Stimulated activated CD4-positive, alpha-beta T cell treated with anti-CD3 and anti-CD28 coated beads, Interleukin-12 subunit alpha, Interleukin-12 subunit beta, amount 100 ng/mL, for 4 hours (primary cell): ENCODE results near the gene SCFD2.
"Not testable (repeated sequence)": the region's sequence is repeated elsewhere in the genome, so short reads cannot be mapped to it uniquely, and the experiment has no call there.

Experiments used
- DNase-seq: peaks from one replicate; pipeline ENCODE4 v3.0.0-alpha.2; 2020

The SCFD2 gene

DNA sequence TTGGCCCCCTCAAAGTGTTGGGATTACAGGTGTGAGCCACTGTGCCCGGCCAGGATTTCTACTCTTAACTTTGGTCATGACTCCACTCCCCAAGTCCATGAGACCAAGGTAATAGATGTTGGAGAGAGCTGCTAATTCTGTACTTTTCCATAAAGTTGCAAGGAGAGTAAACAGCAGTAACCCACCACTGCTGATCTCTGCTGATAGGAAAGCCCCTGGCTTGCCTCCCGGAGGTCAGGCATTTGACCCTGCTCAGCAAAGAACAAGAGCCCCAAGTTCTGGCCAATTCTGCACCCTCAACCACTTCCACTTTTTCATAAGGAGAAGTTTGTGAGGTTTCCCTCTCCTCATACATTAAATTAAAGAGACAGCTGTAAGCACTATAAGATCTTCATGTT, 360.7 kb downstream of the SCFD2 start:
- no peak for DNase-seq

GRCh38 chr4:53004497-53005148, 361.2 kb downstream of the SCFD2 start:
- no peak for DNase-seq

- no peak for DNase-seq
These were observed 361.9 kb downstream of the SCFD2 start for GRCh38 chr4:53003959-53004358.

DNA sequence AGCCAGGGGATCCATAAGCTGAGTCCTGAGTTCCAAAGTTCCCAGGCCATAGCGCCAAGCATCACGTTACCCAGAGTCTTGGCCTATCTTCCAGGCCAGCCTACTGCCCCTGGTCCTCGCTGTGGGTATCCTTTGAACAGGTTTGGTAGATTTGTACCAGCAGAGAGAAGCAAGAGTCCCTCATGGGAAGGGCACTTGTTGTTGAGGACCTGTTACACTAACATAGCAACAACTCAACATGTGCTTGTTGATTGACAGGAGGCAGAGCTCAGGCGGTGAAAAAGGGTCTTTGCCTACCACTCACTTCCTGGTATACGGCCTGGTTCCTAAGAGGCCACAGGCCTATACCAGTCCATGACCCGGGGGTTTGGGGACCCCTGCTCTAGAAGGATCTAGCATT, 365.3 kb downstream of the SCFD2 start:
- no peak for DNase-seq

DNA sequence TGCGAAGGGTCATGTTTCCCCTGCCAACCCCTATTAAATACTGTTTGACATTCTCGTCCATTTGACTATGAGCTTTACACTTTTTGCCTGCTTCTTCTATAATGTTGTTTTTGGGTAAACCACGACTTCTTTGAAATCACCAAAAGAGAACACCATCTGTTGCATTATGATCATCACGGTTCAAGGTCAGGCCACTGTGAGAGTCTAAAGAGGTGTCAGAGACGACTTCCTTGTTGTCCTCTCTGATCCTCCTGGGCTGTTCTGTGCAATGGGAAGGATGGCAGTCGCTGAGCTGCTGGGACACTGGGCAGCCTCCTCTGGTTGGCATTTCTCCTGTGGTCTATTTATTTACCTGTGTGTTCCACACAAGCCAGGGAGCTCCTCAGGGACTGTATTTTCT, 366.2 kb downstream of the SCFD2 start:
- DNase-seq: no peak

- DNase-seq: no peak
These were observed 367.4 kb downstream of the SCFD2 start for GRCh38 chr4:52998413-52998812.

DNA sequence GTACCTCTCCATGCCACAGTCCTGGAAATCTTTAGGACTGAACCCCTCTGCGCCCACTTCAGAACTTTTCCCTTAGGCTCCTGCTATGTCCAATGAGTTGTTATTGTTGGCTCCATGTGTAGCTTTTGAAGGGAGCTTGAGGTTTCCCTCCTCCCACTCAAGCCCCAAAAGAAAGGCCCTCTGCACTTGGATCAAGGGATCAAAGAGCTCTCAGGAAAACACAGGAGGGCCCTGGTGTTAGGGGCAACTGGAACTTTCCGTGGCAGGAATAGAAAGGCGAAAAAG, 368.8 kb downstream of the SCFD2 start:
- DNase-seq: no peak

GRCh38 chr4:52996261-52997131, 369.4 kb downstream of the SCFD2 start:
- DNase-seq: no peak

GRCh38 chr4:52995360-52996030, 370.4 kb downstream of the SCFD2 start:
- DNase-seq: no peak

DNA sequence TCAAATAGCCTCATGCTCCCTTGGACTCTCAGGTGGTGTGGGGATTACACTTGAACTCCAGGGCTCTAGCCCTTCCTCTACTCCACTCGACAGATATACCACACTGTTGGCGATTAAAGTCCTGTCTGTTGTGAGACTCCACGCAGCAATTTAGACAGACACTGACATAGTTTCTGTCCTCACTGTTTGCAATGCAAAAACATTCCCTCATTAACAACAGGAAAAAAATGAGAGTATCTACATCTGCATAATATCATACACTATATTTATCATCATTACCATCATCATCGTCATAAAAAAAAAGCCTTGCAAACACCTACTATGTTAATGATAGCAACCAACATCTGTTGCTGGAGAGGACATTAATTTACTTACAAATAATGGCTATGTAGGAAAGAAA, 371.3 kb downstream of the SCFD2 start:
- DNase-seq: no peak

DNA sequence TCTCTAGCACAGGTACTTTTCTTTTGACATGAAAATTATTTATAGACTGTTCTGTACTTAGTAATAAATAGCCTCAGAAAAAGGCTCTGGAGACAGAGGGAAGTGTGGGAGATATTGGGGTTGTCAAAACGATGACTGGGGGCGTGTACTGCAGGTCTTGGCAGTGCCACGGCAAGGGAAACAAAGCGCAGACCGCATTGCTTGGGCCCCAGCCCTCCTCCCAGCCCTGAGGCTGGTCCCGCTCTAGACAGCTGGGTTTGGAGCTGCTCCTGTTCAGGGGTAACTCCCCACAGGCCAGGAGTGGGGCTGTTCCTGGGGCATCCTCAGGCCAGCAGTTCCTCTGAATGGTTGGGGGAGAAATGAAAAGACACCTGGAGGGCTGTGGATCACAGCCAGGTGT, 372.1 kb downstream of the SCFD2 start:
- DNase-seq: no peak

GRCh38 chr4:52992551-52992950, 373.3 kb downstream of the SCFD2 start:
- not testable (repeated sequence) for DNase-seq

- no peak for DNase-seq
These were observed 374.4 kb downstream of the SCFD2 start for GRCh38 chr4:52991472-52991871.

DNA sequence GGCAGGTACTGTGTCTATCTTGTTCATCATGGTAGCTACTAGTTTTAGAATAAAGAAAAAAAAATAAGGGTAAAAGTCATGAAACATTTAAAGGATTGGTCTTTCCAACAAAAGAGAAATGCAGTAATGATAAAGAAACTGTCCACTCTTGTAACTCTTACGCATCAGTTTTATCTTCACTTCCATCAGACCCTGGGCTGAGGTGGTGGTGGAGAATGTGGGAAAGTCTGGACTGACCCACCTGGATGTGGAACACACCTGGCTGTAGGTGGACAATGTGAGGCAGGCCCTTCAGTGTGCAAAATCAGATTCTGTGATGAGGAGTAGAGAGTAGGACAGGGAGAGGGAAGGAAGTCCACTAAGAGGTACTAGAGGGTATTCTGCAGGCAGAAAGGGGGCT, 375.2 kb downstream of the SCFD2 start:
- DNase-seq: no peak

- no peak for DNase-seq
These were observed 376.0 kb downstream of the SCFD2 start for GRCh38 chr4:52989865-52990264.

DNA sequence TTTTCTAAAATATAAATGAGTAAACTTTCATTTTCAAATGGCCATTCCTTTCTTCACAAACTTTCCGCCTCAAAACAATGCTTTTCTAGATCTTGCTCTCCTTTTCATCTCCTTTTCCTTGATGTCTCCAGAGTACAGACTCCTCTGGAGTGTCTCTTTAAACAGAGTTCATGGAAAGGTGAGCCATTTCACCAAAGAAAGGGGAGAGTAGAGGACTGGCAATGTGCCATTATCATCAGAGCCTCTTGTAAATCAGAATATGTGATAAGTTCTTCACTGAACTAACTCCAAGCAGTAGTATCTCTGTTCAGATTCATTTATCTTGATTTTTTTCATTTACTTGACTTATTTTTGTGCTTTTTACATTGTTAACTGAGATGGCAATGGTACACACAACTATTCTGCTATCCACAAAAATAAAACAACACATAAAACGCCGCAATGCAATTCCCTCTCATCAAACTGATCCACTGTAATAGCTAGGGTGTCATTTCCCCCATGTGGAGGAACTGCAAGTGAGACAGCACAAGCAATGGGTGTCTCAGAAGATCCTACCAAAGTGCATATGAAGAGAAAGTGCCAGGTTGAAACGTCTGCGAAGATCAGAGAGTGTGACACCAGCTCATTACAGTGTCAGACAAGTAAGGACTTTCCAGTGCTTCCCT, 378.3 kb downstream of the SCFD2 start:
- no peak for DNase-seq

DNA sequence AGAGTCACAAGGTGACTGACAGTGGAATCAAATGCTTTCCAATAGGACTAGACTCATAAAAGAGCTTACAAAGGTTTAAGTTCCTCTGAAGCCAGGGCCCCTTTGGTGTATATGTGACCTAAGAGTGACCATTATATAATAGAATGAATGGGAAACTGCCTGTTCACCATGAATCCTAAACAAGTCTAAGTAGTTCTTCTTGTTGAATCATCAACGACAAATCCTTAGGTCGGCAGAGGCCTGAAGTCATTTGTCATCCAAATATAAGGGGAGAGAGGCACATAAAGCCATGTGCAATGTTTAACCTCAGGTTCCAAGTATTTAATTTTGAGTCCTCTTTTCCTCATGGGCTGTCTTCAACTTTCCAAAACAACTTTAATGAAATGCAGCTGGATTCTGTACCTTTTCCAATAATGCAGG, 381.4 kb downstream of the SCFD2 start:
- no peak for DNase-seq

GRCh38 chr4:52983563-52984303, 382.1 kb downstream of the SCFD2 start:
- DNase-seq: no peak

DNA sequence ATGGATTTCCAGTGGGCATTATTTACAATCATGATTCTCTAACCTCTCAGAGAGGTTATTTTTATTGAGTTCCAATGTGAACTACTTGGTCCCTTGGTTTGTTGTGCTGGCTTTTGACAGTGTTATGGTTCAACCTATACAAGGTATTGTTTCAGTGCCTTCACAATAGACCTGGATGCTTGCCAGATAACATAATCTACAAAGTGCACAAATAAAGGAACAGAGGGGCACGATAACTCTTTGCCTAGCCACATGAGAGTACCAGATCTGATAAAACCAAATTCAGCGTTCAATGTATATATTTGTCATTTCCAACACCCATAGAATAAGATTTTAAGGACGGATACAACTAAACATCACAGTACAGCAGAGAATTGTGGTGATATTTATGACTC, 382.9 kb downstream of the SCFD2 start:
- DNase-seq: no peak

DNA sequence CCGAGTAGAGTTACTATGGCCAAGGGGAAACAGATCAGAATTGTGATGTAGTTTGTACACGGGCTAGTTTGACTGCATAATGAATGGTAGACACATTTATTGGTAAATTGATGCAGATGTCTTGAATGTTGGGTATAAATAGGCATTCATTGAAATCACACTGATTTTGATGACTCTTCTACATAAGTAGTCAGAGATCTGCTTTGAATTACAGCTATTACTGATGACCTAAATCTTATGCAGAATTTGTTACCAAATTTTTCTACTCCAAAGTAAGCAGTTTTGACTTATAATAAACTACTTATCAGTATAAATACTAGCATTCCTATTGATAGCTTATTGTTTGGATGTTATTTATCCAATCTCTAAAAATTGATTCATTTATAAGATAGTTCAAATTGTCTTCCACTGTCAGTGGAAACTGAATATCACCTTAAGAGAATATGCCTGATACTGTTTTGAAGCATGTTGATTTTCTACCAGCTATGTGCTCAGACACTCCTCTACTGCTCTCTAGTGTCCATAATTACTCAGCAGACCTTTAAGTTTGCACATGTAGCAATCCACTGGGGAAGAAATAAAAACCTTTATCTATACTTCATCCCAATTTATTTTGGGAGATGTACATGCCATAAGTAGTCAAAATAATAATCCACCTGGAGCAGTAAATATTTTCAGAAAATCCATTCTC, 383.5 kb downstream of the SCFD2 start:
- DNase-seq: no peak

DNA sequence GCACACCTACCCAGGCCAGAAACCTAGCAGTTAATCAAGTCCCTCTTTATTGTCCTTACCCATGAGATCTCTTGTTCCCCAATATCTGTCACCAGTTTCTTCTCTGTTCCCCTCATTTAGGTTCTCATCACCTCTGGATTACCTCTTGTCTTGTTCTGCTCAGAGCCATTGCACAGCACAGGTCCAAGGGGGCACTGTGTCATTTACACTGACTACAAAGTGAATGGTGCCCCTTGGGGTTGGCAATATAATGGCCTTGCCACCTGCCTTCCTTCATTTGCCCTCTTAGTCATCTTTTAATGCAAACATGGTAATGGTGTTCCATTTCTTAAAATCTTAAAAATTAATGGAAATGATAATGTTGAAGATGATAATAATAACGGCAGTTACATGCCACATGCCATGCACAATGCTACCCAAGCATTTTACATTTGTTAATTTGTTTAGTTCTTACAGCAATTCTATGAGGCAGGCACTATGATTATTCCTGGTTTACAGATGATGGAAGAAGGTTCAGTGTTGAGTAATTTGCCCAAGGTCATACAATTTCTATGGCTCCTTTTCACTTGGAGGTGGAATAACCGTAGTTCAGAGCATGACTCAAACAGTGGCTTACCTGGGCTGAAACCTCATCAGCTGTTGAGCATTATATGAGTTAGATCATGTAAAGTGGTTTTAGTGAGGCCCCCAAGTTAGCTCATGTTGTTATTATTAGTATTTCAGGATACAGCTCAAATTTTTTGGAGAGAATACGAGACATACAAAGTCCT, 385.9 kb downstream of the SCFD2 start:
- DNase-seq: no peak
